ENCODE measurements around the gene IGF2BP3.
"Not testable (repeated sequence)": the region's sequence is repeated elsewhere in the genome, so short reads cannot be mapped to it uniquely, and the experiment has no call there.

GRCh38 chr7:23488714-23489113 is 18.4 kb upstream of the IGF2BP3 start:
- TF ChIP-seq CTCF (conservative IDR thresholded peaks at IDR 0.05 in 1 of 2, IDR thresholded peaks at IDR 0.05 in 1 of 2; ENCODE audit: low read depth in 1 of 2, low read length in 2 of 2); EZH2 (IDR thresholded peaks at IDR 0.05; ENCODE audit: low read length, missing control alignments): not testable (repeated sequence)
